T-helper 2 cell (primary cell): ENCODE data around the gene CIRBP.

Experiments used
- DNase-seq, 5 experiments: peaks; one replicate each; pipeline versions ENCODE4 v3.0.0 to v3.0.0-alpha.2; 2012 to 2022

The CIRBP gene

GRCh38 chr19:1256646-1257474 is 12.3 kb upstream of the CIRBP start:
- DNase-seq: no peak

DNA sequence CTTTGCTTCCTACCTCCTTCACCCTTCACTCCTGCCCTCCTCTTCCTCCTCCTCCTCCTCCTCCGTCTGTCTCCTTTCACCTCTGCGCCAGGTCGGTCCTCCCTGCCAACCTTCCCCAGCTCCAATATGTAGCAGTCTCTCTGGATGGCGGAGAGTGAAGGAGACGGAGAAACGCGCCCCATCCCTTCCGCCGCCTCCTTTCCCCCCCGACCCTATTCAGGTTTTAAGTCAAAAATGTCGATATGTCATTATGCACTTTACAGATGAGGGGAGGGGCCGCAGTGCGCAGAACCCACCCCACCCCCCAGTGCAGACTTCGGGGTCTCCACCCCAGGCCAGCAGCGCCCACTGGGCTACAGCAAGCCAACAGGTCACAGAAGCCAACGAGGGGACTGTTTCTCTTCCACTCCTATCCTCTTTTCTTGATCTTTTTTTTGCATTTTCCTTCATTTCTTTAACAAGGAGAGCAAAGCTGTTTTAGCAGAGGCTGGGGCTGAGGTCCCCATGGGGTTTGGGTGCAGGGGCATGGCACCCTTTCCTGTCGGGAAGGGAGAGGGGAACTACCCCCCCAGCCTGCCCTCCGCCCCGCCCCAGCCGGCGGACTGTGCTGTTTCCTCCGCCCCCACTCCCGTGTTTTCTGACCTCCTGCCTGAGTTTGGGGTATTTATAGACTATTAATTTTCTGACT is 11.5 kb upstream of the CIRBP start:
- DNase-seq: no peak

- DNase-seq: no peak
Measured at GRCh38 chr19:1258163-1258492, 11.0 kb upstream of the CIRBP start.

DNA sequence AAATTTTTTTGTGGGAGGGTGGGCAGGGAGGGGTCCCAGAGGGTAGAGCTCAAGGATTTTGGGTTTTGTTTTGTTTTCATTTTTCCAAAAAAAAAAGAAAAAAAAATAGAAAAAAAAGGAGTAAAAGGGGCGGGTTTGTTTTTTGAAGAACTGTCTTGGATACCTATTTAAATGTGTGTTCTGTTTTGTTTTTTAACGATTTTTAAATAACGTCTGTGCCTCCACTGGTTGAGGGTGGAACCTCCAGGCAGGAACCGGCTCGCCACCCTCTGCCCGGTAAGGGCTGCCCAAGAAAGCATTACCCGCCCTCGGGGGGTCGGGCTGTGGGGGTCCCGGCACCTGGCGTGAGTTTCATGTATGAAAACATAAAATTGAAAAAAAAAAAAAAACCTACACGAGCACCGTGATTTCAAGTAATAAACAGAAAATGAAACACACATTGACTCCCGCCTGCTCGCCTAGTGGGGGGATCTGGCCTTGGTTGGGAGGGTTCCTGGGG is 10.4 kb upstream of the CIRBP start:
- peak in 1 of 5 experiments; percentile 49 for DNase-seq

DNA sequence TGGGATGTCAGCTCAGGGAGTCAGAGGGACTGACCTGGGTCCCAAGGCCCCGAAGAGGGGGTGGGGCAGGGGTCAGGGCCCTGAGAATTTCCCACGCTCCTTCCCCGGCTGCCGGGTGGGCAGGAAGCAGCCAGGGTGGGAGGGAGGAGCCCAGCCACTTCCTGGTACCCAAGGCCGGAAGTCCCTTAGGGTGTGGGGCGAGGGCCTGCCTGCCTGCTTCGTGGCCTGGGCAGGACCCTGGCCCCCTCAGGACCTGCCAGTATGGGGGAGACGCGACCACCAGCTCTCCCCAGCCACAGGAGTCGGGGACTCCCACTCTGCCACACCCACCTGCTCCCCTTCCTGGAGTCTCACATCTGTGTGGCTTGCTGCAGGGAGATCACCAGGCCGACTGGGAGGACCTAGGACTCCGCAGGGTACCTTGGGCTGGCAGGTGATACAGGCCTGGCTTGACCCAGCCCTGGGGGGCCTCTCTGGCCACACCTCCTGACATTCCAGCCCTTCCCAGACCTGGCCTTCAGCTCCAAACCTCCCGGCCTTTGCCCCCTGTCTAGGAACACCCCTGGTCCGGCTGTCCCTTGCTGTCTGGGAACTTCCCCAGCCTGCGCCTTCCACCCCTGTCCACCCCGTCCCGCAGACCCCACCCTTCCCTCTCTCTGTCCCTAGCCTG is 9.8 kb upstream of the CIRBP start:
- peak in 3 of 5 experiments; percentile 61 to 88 (median 77) for DNase-seq

DNA sequence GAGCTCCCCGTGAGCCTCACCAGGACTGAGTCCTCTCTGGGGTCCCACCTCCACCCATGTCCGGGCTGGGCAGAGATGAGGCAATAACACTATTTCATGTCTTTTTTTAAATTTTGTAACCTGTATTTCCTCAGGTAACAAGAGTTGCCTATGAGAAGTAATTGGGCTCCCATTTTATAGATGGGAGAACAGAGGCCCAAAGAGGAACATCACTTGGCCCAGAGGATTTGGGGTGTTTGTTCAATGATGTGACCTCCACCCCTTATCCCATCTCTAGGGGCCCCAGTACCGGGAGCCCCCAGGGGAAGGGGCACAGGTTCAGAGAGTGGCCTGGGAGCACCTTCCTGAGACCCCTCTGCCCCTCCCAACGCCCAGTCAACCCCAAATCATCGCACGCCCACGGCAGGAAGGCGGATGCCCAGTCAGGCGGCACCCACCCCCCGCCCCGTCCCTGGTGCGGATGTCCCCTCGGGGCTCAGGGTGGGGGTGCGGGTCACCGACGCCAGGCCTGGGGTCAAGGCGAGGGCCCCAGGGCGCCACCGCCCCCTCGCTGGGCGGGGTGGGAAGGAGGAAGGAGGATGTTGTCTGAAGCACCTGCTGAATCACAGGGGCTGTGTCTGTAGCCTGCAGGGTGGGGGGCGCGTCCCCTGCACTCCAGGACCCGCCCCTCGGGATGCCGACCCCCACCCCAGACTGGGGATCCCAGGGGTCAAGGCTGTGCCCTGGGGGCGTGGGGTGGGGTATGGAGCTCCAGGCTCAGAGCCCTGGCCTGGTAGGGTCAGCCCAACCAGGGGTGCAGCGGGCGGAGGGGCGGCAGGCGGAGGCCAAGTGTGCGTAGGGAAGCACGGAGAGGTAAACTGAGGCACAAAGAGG is 9.0 kb upstream of the CIRBP start:
- peak in 3 of 5 experiments; percentile 40 to 60 (median 55) for DNase-seq

DNA sequence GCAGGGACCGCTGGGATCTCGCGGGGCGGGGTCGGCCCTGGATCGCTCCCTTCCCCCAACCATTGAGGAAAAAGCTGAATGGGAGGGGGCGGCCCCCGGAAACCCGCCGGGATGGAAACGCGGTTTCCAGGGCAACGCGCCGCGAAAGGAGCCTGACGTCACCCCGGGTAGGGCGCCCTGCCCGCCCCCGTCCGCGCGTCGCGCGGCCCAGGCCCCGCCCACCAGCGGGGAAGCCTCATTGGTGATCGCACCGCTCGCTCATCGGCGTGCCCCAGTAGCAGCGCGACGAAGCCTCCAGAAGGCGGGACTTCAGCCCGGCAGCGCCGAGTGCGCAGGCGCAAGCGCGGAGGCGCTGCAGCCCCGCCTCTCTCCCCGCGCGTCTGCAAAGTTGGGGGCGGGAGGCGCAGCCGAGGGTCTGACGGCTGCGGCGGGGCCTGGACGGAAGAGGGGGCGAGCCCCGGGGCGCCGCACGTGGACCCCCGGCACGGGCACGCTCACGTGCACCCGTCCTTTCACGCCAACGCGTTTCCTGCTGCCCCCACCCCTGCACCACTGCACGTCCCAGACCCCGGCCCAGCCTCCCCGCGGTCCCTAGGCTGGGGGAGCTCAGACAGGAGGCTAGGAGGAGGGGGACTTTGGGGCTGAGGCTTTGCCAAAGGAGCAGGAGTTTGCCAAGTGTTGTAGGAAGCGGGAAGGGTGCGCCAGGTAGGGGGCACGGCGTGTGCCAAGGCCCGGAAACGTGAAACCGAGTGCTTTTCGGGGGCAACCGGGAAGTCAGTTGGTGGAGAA is 8.2 kb upstream of the CIRBP start:
- DNase-seq: peak; percentile 94 to 97 (median 96)

DNA sequence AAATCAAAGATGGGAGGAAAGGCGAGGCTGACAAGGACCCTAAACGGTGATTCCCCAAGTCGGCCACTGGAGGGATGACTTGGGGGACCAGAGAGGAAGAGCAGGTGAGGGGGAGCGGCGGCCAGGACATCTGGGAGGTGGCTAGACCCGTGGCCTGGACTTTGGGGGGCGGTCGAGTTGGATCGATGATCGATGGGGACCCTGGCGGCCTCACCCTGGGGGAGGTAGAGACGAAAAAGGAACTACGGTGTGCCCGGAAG is 7.7 kb upstream of the CIRBP start:
- peak in 1 of 5 experiments; percentile 41 for DNase-seq

DNA sequence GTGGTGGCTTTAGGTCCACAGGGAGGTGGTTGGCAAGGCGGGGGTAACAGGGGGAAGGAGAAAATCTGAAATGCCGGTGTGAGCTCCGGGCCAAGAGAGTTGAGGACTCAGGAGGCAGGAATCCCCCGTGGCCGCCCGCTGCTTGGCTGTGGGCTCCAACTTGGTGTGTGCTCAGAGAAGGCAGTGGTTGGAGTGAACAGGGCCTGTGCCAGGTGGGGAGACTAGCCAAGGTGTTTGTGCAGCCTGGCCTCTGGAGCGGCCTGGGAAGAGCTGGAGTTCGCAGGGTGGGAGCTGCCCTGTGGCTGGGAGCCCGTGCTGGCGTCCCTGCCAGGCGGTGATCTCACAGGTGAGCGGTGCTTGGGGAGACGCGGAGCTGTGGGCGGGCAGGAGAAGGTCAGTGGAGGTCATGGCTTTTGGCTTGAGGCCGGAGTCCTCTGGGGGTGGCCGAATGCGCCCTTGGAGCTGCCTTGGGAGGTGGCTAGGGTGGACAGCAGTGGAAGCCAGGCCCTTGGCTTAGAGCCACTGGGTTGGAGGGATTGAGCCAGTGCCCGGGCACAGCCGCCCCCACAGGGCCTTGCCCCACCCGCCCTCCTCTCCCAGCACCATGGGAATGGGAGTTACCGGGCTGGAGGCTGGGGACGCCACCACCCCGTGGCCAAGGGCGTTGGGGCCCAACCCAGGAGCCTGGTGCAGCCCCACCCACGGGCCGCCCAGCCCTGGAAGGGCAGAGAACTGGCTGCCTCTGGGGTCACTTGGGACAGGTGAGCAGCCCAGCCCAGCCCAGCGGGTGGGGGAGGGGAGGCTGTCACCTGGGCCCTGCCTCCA is 7.1 kb upstream of the CIRBP start:
- peak in 2 of 5 experiments; percentile 44 to 50 for DNase-seq

DNA sequence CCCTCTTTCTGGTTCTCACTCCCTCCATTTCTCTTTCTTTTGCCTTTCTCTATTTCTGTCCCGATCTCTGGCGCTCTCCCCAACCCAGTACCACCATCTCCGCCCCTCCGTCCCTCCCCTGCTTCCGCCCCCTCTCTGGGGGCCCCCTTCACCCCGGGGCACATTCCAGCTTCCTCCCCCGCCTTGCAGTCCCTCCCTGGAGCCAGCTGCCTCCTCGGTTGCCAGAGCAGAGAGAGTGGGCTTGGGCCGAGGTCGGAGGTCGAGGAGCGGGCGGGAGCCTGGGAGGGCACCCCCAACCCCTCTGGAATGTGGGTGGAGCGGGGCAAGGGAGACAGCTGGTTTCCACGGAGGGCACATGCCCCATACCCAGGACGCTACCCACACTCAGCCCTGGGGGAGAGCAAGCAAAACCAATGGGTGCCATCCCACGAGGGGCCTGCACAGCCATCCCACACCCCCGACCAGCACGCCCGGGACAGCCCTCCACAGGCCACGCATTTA is 6.5 kb upstream of the CIRBP start:
- no peak for DNase-seq

GRCh38 chr19:1263188-1263587 is 5.9 kb upstream of the CIRBP start:
- DNase-seq: no peak

- DNase-seq: no peak
Measured at GRCh38 chr19:1264801-1265614, 4.1 kb upstream of the CIRBP start.

DNA sequence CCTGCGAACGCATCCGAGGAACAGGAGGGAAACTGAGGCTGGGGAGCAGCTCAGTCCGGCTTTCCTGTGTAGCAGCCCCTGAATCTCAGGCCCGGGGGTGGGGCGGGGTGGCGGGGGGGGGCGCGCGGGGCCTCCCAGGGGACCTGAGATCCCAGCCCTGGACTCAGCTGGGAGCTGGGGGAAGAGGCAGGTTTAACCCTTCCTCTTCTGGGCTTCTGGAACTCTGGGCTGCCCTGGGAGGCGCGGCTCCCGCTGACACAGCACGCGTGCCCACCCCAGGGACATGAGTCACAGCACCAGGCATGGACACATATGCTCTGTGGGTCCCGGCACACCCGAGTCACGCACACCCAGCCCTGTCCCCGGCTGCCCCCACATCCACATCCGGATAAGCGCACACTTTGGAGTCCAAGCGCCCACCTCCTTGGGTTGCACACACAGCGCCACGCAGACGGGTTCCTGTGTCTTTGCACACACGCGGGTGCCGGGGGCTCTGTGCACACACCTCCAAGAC is 3.5 kb upstream of the CIRBP start:
- peak in 2 of 5 experiments; percentile 38 to 58 for DNase-seq

DNA sequence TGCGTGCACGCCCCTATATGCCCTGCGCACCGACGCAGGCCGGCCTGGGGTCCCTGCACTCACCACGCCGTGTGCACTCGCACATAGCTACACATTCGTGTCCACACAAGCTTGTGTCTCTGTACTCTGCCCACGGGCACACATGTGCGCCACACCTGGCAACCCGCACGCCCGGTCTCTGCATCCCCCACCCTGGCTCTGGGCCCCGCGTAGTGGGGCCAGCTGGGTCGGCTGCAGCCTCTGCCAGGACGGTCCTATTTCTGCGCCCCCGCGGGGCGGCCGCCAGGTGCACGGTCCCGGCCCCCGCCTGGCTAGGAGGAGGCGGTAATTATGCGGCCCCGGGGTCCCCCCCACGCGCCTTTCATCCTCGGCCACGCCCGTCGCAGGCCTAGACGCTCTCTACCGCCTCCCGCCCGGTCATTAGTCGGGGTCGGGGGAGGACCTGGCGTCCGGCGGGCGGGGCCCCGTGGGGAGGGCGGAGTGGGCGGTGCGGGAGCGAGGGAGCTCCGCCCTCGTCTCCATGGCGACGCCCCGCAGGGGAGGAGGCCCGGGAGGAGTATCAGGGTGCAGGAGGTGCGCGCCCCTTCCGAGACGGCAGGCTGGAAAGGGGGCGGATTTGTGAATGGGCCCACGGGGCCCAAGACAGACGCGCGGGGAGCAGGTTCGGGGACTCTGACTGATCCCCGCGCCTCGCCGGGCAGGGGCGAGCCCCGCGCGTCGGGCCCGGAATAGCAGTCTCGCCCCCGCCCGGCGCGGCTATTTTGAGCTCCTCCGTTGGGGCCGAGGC is 2.8 kb upstream of the CIRBP start:
- DNase-seq: peak; percentile 61 to 88 (median 79)

DNA sequence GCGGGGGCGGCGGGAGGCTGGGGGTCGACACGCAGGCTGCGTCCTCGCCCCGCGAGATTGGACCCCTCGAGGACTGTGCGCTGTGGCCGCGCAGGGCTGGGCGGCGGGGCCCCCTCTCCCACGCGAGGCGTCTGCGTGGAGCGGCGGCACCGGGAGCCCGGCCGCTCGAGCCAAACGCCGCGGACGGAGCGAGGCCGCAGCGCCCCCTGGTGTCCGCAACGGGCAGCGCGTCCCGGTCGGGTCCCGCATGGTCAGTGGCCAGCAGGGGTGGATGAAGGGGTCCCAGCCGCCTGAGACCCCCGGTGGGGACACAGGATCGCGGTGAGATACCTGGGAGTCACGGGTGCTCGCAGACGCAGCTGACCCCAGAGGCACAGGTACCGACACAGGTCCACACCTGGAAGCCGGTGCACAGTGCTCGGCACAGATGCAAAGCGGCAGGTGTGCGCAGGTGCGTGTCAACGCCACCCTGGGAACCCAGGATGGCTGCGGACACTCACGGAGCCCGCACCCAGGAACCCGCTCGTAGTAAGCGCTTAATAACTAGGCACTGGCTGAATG is 2.1 kb upstream of the CIRBP start:
- peak in 4 of 5 experiments; percentile 54 to 60 (median 57) for DNase-seq

DNA sequence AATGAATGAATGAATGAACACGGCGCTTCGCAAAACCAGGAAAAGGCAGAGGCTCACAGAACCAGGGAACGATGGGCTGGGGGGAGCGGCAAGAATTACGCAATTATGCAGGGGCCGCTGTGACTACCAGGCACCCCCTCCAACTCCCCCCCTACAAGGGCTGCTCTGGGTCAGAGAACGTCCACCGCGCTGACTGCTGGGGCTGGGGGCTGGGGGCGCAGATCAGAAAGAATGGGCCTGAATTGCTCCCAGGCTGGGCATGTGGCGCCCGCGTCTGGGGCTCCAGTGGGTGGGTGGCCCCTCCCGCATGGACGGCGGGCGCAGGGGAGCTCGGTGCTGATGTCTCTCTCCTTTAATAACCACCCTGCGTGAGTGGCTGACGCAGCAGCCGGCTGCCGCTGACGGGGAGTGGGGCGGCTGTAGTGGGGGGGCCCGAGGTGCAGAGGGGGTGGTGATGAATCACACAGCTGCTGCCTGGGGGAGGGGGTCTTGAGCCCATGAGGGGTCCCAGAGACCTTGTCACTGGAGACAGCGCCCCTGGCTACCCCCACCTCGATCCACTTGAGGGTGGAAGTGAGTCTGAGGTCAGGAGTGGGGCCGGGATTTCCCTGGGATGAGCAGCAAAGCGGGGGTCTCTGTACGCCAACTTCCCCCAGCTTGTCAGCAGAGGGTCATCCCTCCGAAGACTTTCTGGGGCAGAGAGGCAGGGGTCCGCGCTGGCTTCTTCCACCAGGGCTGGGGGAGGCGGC is 1.5 kb upstream of the CIRBP start:
- DNase-seq: no peak

- DNase-seq: no peak
Measured at GRCh38 chr19:1268226-1269064, 687 bp upstream of the CIRBP start.
